HG03342 (cell line): ENCODE measurements around the gene NEUROG3.

Experiments used
- ATAC-seq: cut with Tn5 transposase; IDR thresholded peaks from one replicate; pipeline ENCODE4 v1.9.1; 2021; ENCODE audit warnings: mild to moderate bottlenecking, moderate library complexity; ENCODE audit not compliant: unreplicated experiment

Gene NEUROG3

GRCh38 chr10:69573056-69573806, at the start of gene NEUROG3:
Gene NEUROG3 (minus strand): TSS chr10:69573422. CDS start chr10:69573043, 379 bp downstream.
- no peak for ATAC-seq

- ATAC-seq = no peak
Measured at GRCh38 chr10:69620625-69621024, 47.4 kb upstream of the NEUROG3 start.

- no peak for ATAC-seq
Measured at GRCh38 chr10:69619626-69620025, 46.4 kb upstream of the NEUROG3 start.

DNA sequence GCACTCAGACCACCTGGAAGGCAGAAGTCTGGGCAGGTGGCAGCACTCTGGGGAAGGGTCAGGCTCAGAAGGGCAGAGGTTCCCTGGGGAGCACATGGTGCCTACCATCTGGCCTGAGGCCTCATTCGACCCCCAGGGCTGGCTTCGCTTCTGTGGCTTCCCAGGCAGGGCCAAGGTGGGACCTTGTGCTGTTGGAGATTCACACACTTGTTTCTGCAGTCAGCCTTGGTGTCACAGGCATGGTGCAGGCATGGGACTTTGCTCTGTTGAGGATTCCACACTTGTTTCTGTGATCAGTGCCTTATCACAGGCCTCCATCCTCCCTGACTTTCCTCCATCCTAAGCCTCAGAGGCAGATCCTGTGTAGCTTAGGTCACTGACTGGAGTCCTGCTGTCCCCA, 45.5 kb upstream of the NEUROG3 start:
- ATAC-seq = no peak

DNA sequence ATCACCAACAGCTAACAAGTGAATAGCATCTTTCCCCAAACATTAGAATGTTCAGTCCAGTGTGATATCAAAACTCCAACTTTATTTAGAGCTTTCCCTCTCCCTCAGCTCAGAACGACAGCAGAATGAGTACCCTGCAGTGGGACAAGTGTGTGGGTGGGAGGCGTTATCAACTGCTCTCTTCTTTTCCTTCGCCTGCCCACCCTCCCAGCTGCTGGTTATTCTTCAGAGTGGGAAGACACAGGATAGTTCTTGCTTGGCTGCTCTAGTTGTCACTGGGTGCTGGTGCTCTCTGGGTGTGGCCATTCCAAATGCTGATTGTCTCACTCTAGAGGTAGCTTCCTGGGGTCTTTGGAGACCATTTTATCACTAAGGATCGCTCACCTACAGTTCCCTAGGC, 43.1 kb upstream of the NEUROG3 start:
- no peak for ATAC-seq

- ATAC-seq = no peak
Measured at GRCh38 chr10:69614130-69614529, 40.9 kb upstream of the NEUROG3 start.

DNA sequence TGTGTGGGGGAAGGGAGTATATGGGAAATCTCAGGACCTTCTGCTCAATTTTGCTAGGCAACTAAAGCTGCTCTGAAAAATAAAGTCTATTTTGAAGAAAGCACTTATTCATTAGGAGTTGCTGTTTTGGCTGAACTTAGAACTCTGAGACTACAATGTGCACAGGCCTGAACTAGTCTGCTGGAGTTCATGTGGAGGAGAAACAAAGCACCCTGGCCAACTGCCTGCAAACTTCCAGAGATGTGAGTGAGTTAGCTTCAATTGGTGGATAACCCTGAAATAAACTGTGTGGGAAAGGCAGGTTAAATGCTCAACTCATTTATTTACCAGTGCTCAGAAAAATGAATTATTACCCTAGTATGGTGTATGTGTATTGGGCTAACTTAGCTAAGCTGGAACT, 39.5 kb upstream of the NEUROG3 start:
- ATAC-seq = no peak

DNA sequence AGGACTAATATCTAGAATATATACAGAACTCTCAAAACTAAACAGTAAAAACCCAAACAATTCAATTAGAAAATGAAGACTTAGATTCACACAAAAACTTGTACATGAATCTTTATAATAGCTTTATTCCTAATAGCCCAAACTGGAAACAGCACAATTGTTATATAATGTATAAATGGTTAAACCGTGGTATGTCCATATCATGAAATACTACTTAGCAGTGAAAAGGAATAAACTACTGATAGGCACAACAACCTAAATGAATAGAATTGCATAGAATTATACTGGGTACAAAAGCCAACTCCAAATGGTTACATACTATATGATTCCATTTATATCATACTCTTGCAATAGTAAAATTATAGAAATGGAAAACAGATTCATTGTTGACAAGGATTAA, 35.9 kb upstream of the NEUROG3 start:
- no peak for ATAC-seq

GRCh38 chr10:69600761-69601330, 27.6 kb upstream of the NEUROG3 start:
- ATAC-seq = no peak

DNA sequence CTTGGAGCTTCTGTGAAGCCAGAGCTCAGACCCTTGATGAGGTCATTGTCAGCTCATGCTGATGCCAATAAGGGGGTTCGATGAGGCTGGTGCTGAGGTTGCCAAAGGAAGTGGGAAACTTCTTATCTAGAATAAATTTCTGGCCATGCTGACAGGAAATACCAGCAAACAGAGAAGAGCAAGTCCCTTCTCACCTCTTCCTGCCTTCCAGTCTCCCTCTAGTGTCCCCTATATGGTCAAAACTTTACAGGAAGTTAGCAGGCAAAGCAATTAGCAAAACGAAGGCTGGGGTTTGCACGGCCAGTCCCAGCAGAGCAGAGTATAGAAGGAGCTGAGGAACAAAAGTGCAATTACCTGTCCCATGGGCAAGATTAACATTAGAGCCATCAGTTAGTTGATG, 15.1 kb upstream of the NEUROG3 start:
- ATAC-seq = no peak

DNA sequence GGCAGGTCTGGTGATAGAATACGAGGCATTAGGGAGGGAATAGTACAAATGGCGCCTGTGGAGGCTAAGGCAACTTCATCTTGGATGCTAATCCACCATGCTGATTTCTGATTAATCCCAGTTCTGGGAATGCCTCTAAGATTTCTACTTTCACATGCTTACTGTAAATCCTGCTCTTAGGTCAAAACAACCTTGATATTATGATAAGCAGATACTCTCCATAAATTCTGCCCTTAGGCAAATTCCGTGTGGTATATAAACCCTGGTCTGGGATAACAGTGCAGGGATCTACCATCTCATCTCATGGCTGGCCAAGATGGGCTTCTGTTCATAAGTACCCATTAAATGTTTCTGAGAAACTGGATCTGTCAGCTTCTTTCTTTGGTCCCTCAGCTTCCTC, 11.4 kb upstream of the NEUROG3 start:
- ATAC-seq = no peak

- no peak for ATAC-seq
Measured at GRCh38 chr10:69583106-69583505, 9.9 kb upstream of the NEUROG3 start.

DNA sequence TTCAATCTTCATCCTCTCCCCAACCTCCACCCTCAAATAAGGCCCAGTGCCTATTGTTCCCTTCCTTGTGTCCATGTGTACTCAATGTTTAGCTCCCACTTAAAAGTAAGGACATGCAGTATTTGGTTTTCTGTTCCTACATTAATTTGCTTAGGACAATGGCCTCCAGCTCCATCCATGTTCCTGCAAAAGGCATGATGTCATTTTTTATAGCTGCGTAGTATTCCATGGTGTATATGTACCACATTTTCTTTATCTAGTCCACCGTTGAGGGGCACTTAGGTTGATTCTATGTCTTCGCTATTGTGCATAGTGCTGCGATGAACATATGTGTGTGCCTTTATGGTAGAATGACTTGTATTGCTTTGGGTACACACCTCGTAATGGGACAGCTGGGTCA, 7.2 kb upstream of the NEUROG3 start:
- no peak for ATAC-seq

- no peak for ATAC-seq
Measured at GRCh38 chr10:69579464-69580060, 6.3 kb upstream of the NEUROG3 start.

- ATAC-seq = no peak
Measured at GRCh38 chr10:69578508-69578991, 5.3 kb upstream of the NEUROG3 start.

GRCh38 chr10:69577268-69578232, 4.3 kb upstream of the NEUROG3 start:
- ATAC-seq = no peak

- ATAC-seq = no peak
Measured at GRCh38 chr10:69576334-69577011, 3.3 kb upstream of the NEUROG3 start.

DNA sequence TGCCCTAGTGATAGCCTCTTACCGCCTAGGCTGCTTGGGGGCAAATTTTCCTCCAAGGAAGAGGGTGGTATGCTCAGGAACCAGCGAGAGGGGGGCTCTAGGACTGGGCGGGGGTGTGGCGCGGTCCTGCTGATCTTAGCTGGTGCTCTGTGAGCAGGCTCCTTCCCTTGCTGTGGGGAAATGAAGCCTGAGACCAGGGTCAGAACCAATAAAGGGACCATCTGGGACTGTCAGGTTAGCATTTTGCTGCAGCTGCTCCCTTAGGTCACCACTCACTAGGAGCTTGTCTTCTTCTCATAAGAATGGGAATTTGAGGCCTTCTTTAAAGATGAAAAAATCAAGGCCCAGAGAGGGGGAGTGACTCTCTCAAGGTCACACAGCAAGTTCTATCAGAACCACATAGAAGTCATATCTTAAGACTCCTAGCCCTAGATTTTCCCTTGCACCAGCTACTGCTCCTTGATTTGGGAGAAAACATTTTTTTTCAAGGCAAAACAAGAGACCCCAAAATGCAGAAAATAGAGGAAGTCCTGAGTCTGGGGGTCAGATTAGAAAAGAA, 2.0 kb upstream of the NEUROG3 start:
- no peak for ATAC-seq

- no peak for ATAC-seq
Measured at GRCh38 chr10:69574571-69574978, 1.4 kb upstream of the NEUROG3 start.
